ENCODE results near the gene PPP3CA.

PPP3CA gene

GRCh38 chr4:101050088-101050836 is 297.1 kb downstream of the PPP3CA start:
- ChIA-PET POLR2A (no interaction called here), CTCF (interaction anchor here (0.9 to 1.1 kb wide), 2 partner anchors 22 to 123 kb away, joined by 3 to 4 read pairs; no protein-coding TSS in a partner anchor)
- no peak for TF ChIP-seq CTCF (IDR thresholded peaks at IDR 0.05; ENCODE audit: control extremely low read depth, extremely low read depth, low read depth, missing control alignments)
- DNase-seq (ENCODE audit: extremely low spot score): no peak

GRCh38 chr4:101049549-101050001 is 297.8 kb downstream of the PPP3CA start:
- no peak for TF ChIP-seq CTCF (IDR thresholded peaks at IDR 0.05; ENCODE audit: control extremely low read depth, extremely low read depth, low read depth, missing control alignments)
- ChIA-PET POLR2A (no interaction called here), CTCF (no interaction called here)
- no peak for DNase-seq (ENCODE audit: extremely low spot score)

- POLR2A ChIA-PET: no interaction called here
- no peak for TF ChIP-seq CTCF (IDR thresholded peaks at IDR 0.05; ENCODE audit: control extremely low read depth, extremely low read depth, low read depth, missing control alignments)
- CTCF ChIA-PET: interaction anchor here (0.9 to 1.1 kb wide), 2 partner anchors 8 to 9 kb away, joined by 3 read pairs; no protein-coding TSS in a partner anchor
- no peak for DNase-seq (ENCODE audit: extremely low spot score)
Measured at GRCh38 chr4:101044766-101045165, 302.6 kb downstream of the PPP3CA start.

GRCh38 chr4:101042847-101043246 is 304.5 kb downstream of the PPP3CA start:
- no peak for TF ChIP-seq CTCF (IDR thresholded peaks at IDR 0.05; ENCODE audit: control extremely low read depth, extremely low read depth, low read depth, missing control alignments)
- DNase-seq (ENCODE audit: extremely low spot score): no peak
- CTCF ChIA-PET: interaction anchor here (0.8 to 1.5 kb wide), 2 partner anchors 11 to 23 kb away, joined by 4 read pairs; no protein-coding TSS in a partner anchor
- POLR2A ChIA-PET: no interaction called here

GRCh38 chr4:101040776-101041175 is 306.6 kb downstream of the PPP3CA start:
- ChIA-PET CTCF (no interaction called here), POLR2A (no interaction called here)
- DNase-seq (ENCODE audit: extremely low spot score): no peak
- TF ChIP-seq CTCF (IDR thresholded peaks at IDR 0.05; ENCODE audit: control extremely low read depth, extremely low read depth, low read depth, missing control alignments): no peak

- POLR2A ChIA-PET: no interaction called here
- CTCF ChIA-PET: interaction anchor here (0.9 to 1.1 kb wide), 2 partner anchors 13 to 14 kb away, joined by 3 to 4 read pairs; no protein-coding TSS in a partner anchor
- DNase-seq (ENCODE audit: extremely low spot score): no peak
- TF ChIP-seq CTCF (IDR thresholded peaks at IDR 0.05; ENCODE audit: control extremely low read depth, extremely low read depth, low read depth, missing control alignments): no peak
Measured at GRCh38 chr4:101039367-101039766, 308.0 kb downstream of the PPP3CA start.

Data from GM10248 (cell line).